GM19238 (cell line): ENCODE results near the gene HEPN1.

ENCODE experiments used
- DNase-seq: peaks from one replicate; pipeline ENCODE4 v3.0.0; 2011; ENCODE audit warnings: low spot score; ENCODE audit not compliant: insufficient read length

The HEPN1 gene

DNA sequence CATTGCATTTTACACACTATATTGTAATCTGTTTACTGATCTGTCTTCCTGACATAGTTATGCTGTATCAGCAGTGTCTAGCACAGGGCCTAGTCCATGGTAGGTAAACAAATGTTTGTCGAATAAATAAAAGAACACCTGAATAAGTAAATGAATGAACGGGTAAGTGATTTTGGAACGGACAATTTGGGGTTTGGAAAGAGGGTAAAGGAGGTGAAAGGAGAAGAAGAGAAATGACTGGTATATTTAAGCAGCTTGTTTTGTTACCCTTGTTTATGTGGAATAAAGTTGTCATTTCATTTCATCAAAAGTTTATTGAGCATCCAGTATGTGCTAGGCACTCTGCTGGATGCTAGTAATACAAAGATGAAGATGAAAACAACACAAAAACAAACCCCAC, at the start of gene HEPN1:
Gene HEPN1, plus strand, starts transcription at position 301 of the 400 bp plus-strand sequence.
- DNase-seq, result no peak

DNA sequence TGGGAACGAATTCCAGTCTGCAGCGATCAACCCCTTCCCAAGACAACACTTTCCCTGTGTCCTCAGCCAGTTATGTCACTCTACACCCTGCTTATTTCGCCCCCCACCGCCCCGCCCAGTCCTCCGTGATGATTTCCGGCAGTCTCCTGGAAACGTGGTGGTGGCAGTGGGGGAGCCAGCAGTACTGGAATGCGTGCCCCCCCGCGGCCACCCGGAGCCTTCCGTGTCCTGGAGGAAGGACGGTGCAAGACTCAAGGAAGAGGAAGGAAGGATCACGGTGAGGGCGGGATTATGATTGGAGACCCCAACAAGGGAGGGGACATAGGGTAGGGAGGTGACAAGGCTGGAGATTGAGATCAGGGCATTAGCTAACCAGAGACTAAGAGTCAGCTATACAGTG, 49.7 kb upstream of the HEPN1 start:
- DNase-seq, result no peak

DNA sequence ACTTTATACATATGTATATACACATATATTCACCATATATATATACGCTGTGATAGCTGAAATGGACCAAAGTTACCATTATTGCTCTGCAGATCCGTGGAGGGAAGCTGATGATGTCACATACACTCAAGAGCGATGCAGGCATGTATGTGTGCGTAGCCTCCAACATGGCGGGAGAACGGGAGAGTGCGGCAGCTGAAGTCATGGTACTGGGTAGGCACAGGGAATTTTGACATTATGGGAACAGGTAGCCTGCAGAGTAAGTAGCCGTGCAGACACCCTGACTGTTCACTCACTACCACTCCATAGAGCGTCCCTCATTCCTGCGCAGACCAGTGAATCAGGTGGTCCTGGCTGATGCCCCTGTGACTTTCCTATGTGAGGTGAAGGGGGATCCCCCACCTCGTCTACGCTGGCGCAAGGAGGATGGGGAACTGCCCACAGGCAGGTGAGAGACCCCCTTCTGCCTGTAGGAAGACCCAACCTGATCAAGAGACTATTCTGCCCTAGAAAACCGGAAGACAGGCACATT, 49.1 kb upstream of the HEPN1 start:
- no peak for DNase-seq

DNA sequence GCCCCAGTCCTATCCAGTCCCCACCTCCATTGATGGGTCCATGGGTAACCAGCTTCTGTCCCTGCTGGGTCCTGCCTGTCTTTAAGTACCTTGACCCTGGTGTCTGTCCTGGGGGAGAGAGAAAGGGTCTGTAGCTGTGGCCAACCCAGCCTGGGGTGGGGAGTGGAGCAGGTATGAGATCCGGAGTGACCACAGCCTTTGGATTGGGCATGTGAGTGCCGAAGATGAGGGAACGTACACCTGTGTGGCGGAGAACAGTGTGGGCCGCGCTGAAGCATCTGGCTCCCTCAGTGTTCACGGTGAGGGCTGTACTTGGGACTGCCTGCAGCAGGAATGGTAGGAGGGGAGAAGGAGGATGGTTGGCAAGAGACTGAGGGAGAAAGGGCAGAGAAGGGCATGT, 48.6 kb upstream of the HEPN1 start:
- no peak for DNase-seq

DNA sequence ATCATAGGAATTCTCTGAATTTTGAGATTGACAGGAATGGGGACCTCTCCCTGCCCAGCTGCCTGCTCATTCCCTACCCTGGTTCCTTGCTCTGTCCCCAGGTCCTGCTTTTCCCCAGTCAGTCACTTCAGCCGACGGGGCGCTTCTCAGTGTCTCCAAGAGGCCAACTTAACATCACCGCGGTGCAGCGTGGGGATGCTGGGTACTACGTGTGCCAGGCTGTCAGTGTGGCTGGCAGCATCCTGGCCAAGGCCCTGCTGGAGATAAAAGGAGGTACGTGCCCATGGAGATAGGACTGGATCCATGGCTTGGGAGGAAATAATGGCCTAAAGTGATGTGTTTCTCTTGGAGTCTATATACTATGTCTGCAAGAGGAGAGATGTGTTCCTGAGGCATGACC, 46.8 kb upstream of the HEPN1 start:
- DNase-seq, result no peak

DNA sequence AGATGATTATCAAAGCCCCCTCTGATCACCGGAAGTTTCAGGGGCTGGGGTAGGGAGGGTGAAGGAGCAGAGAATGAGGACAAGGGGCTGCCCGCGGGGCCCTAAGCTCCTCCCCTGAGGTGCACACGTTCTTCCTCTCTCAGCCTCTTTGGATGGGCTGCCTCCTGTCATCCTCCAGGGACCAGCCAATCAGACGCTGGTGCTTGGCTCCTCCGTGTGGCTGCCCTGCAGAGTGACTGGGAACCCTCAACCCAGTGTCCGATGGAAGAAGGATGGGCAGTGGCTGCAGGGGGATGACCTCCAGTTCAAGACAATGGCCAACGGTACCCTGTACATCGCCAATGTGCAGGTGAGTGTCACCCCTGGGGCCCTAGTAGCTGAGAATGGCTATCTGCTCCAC, 46.3 kb upstream of the HEPN1 start:
- DNase-seq, result no peak

DNA sequence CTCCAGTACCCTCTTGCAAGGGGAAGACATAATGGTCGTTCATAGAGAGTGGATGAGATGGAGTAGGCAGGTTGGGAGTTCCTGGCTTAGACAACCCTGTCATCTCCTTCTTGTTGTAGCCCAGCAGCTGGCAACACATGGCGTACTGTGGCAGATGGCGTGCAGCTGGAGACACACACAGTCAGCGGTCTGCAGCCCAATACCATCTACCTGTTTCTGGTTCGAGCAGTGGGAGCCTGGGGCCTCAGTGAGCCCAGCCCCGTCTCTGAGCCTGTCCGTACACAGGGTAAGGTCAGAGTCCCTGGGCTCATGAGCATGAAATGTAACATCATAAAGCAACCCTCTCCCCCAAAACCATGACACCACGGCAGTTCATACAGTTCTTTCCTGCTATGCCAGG, 45.1 kb upstream of the HEPN1 start:
- DNase-seq, result no peak

DNA sequence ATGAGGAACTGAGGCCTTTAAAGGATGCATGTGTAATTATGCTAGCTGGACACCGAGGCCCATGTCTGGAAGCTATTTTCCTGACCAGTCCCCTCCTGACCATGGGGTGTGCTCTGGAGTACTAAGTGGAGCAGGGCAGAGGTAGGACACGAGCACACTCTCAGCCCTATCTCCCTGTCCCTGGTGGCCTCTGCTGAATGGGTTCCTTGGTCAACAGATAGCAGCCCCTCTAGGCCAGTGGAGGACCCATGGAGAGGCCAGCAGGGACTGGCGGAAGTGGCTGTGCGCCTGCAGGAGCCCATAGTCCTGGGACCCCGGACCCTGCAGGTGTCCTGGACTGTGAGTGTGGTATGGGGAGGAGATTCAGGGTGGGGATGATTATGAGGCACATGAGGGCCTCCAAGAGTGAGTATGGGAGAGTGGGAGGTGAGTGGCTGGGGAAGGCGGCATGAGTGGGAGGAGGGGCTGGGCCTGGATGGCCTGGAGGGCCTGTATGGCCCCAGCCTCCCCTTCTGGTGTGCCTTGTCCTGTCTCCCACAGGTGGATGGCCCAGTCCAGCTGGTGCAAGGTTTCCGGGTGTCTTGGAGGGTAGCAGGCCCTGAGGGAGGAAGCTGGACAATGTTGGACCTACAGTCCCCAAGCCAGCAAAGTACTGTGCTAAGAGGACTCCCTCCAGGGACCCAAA, 44.3 kb upstream of the HEPN1 start:
- DNase-seq, result no peak

DNA sequence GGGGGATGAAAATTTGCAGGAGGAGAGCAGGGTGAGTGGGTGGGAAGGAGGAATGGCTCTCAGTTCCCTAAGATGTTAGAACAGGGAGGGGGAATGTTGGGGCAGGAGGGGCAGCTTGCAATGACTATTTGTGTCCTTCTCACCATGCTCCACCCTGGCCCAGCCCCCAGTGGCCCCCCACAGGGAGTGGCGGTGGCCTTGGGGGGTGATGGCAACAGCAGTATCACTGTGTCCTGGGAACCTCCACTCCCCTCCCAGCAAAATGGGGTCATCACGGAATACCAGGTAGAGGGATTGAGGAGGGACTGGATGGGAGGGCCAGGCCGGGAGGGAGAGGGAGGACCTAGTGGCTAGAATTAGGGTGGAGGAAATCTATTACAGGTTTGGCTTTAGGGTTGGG, 43.6 kb upstream of the HEPN1 start:
- DNase-seq, result no peak

DNA sequence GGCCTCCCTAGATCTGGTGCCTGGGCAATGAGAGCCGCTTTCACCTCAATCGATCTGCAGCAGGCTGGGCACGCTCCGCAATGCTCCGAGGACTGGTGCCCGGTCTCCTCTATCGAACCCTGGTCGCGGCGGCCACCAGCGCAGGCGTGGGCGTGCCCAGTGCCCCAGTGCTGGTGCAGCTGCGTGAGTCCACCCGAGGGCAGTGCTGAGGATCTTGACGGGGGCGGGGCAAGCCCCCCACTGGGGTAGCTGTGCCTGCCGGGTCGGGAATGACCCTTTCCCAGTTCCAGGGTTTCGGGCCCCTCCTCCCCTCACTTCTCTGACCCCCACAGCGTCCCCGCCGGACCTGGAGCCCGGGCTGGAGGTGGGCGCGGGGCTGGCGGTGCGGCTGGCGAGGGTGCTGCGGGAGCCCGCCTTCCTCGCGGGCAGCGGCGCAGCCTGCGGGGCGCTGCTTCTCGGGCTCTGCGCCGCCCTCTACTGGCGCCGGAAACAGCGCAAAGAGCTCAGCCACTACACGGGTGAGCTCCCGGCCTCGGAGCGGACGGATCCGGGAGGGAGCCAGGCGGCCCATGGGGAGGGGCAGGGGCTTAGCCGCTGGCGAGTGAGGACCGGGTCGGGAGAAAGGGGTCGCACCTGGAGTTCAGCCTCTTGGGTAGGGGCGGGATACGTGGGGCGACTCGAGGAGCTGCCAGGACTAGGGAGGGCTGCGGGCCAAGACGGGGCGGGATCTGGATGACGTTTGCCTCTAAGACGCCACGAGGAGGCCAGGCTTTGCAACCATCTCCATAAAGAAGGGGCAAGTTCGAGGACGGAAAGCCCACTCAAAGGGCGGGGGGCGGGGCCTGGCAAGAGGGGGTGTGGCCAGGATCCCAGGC, 42.9 kb upstream of the HEPN1 start:
- peak; percentile 87 for DNase-seq

DNA sequence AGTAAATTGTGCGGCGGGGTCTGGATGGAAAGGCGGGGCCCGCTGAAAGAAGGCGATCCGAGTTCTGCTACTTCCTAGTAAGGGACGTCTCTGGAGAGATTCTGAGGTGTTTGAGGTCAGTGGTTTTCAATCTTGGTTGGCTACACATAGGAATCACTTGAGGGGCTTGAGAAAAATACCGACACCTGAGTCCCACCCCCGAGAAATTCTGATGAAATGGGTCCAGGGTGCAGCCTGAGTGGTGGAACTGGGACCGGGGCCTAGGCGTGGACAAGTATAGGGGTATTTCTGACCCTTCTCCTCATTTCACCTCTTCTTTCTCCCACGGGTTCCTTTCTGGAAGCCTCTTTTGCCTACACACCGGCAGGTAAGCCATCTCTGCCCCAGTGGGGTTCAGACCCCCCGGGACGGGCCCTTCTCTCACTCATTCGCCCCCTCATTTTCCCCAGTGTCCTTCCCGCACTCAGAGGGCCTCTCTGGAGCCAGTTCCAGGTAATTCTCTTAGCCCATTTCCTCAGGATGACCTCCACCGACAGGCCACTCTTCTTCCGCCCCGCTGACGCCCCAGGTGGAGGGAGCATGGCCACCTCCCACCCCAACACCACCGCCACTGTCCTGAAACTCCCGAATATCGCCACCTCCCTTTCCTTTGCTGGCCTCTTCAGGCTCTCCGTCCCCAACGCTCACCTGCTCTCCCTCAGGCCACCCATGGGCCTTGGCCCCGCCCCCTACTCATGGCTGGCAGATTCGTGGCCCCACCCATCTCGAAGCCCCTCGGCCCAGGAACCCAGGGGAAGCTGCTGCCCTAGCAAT, 42.0 kb upstream of the HEPN1 start:
- DNase-seq, result no peak

DNA sequence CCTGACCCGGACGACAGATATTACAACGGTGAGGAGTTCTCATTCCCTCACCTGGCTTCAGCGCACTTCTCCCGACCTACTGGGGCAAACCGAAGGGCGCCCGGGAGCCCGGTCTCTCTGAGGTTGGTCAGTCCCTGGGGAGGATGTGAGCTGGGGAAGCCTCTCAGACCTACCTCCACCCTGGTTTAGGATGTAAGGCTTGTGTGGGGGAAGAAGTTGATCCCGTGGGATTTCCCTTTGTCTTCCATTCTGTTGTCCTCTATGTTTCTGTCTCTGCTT, 41.5 kb upstream of the HEPN1 start:
- DNase-seq, result no peak

DNA sequence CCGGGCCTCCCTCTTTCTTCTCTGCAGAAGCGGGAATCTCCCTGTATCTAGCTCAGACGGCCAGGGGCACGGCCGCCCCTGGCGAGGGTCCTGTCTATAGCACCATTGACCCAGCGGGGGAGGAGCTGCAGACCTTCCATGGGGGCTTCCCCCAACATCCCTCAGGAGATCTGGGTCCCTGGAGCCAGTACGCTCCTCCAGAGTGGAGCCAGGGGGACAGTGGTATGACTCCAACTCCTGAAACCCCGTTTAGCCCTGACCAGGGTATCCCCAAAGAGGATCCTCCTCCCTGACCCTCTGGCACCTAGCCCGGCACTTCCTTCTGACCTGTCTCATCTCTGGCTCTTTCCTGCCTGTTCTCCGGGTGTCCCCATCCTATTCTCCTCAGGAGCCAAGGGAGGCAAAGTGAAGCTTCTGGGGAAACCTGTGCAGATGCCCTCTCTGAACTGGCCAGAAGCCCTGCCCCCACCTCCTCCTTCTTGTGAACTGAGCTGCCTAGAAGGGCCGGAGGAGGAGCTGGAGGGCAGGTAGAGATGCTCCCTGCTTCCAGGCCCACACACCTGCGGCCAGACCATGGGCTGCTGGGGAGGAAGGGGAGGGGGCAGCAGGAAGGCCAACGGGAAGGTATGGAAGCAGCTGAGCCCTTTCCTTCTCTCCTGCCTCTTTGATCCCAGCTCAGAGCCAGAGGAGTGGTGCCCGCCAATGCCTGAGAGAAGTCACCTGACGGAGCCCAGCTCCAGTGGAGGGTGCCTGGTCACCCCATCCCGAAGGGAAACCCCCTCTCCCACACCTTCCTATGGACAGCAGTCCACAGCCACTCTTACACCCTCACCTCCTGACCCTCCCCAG, 40.9 kb upstream of the HEPN1 start:
- DNase-seq, result no peak

DNA sequence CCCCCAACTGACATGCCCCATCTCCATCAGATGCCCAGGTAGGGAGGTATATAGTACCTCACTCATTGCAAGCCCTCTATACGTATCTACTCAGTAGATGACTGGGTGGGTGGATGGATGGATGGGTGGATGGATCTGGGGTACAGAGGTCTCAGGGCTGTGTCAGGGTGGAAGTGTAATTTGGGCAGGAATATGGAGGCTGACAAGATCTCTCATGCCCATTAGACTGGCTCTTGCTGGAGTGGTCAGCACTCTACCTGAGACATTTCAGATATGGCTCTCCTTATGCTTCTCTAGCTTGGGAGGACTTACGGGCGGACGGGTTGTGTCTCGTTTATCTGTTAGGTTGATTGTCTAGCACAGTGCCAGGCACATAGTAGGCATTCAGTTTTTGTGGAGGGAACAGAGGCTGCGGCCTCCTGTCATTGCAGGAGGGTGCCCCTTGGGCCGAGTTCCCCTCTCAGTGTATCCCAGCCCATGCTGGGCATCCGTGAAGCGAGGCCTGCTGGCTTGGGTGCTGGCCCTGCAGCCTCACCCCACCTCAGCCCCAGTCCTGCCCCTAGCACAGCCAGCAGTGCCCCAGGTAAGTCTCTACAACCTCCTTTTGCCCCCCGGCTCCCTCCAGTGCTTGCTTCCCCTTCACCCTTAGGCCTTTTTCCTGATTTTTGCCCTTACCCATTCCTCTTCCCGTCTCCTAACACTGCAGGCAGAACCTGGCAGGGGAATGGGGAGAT, 40.1 kb upstream of the HEPN1 start:
- no peak for DNase-seq

DNA sequence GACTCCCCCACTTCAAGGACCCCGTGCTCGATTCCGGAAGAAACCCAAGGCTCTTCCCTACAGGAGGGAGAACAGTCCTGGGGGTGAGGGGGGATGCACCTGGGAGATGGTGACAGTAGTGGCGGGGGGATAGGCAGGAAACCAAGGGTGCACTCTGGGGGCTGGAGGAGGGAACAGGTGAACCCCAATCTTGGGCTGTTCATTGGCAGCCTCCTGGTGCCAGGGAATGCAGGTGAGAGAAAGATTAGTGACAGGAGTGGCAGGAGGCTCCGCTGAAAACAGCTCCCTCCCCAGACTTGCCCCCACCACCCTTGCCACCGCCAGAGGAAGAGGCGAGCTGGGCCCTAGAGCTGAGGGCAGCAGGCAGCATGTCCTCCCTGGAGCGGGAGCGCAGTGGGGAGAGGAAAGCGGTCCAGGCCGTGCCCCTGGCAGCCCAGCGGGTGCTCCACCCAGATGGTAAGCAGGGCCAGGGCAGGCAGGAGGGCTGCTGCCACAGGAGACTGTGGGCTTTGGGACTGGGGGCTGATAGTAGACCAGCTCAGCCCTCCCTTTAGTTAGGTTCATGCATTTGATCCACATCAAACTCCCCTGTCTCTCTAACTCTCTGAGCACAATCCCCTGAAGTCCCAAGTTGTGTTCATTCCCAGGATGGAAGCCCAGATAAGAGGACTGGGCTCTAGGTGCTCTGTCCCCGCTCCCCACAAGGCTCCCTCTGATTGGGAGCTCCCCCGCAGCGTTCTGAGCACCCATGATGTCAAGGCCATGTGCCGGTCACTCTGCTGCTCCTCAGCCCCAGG, 39.4 kb upstream of the HEPN1 start:
- DNase-seq, result no peak

DNA sequence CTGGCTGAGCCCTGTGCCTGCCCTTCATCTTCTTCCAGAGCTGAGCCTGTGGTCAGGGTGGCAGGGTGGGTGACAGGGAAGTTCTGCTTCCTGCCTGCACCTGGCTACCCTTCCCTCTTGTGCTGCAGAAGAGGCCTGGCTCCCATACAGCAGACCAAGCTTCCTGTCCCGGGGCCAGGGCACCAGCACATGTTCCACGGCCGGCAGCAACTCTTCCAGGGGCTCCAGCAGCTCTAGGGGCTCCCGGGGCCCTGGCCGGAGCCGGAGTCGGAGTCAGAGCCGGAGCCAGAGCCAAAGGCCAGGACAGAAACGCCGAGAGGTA, 38.8 kb upstream of the HEPN1 start:
- no peak for DNase-seq

DNA sequence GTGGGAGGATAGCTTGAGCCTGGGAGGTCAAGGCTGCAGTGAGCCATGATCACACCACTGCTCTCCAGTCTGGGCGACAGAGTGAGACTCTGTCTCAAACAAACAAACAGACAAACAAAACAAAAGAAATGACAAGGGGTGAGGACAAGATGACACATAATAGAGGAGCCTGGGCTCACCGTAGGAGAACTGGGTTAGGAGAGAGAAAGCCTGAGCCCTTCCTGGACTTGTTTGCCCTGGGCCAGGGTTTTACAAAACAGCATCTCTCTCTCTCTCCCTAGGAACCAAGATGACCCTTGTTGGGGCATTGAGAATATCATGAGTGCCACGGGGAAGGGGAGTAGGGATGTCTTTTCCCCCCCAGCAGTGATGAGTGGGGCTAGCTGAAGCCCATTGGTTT, 38.1 kb upstream of the HEPN1 start:
- DNase-seq, result no peak

DNA sequence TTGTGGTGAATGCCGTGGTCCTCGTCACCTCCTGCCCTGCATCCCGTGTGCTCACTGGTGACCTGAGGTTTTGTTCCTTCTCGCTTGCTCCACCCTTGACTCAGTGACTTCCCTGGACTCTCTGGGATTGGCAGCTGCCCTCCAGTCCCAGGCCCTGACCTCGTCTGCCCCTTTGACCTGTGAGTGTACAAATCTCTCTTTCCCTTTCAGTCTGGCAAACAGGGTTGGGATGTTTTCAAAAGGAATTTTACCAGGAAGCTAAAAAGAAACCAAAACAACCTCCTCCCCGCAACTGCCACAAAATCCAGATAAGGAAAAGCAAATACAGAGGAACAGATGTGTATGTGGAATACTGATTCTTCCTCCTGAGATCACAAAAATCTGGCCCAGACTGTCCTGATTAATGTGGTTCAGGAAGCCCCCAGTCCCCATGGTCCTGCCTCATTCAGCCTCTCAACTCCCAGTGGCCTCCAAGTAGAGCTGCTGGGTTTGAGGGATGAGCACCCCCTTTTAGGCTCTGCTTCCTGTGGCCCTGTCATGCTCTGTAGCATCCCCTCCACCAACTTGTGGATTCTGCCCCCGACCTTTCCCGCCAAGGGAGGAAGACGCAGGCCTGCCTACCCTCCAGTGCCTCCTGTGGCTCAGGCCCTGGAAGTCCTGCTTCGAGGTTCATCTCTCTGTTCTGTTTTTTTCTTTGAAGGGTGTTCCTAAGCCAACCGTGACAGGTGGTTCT, 36.5 kb upstream of the HEPN1 start:
- DNase-seq, result no peak

DNA sequence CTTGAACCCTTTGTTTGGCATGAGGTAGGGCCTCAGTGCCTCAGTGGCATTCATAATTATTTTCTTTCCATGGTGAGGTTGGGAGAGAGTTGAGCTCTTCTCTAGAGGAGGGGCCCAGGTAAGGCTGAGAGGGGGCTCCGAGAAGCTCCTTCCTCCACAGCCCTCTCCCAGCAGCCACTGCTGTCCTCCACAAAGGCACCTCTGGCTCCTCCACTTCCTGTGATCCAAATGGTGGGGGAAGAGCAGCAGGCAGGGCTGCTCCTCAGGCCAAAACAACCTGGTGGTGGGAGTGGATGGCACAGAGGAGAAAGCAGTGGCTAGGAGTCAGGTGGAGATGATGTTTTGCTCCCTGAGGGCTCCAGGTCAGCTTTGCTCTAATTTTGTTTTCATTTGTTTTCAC, 34.7 kb upstream of the HEPN1 start:
- no peak for DNase-seq
